ENCODE results near the gene MLLT3.

MLLT3 gene

DNA sequence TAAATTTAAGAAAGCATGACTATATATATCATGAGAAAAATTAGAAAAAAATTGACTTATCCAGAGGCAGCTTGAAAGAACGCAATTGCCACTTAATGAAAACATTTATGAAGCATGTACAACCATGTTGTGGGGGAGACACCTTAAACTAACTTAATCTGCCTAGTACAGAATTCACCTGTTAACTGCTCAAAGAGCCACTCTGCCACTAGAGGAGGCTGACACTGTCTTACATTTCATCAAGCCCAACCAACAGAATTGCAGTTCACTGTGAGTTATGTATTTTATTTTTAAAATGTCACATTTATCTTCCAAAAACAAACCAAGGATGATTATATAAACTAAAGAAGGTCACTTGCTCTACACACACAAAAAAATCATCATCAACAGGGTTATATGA lies 252.9 kb downstream of the MLLT3 start:
- no peaks in the 10 kb centered on the region for H3K36me3 ChIP-seq
- no peaks in the 10 kb centered on the region for H3K4me1 ChIP-seq
- H4K20me1 ChIP-seq, result no peaks in the 10 kb centered on the region
- H3K4me3 ChIP-seq, result no peak overlapping the region
- no peak for TF ChIP-seq Cebpa-rat (IDR thresholded peaks at IDR 0.05)
- H3K27ac ChIP-seq, result no peak overlapping the region
- no peaks in the 10 kb centered on the region for H3K9me3 ChIP-seq (replicated peaks in 1 of 11)
- no peak overlapping the region for H3K9ac ChIP-seq
- H3K4me2 ChIP-seq, result no peak overlapping the region
- no peaks in the 10 kb centered on the region for H3K27me3 ChIP-seq

GRCh38 chr9:20367855-20368254 lies 254.4 kb downstream of the MLLT3 start:
- no peaks in the 10 kb centered on the region for H3K4me1 ChIP-seq
- no peak overlapping the region for H3K27ac ChIP-seq
- H3K4me3 ChIP-seq, result no peak overlapping the region
- no peaks in the 10 kb centered on the region for H3K27me3 ChIP-seq
- no peaks in the 10 kb centered on the region for H3K36me3 ChIP-seq
- TF ChIP-seq Cebpa-rat (IDR thresholded peaks at IDR 0.05), result no peak
- no peak overlapping the region for H3K4me2 ChIP-seq
- H3K9ac ChIP-seq, result no peak overlapping the region
- no peaks in the 10 kb centered on the region for H3K9me3 ChIP-seq (replicated peaks in 1 of 11)
- no peaks in the 10 kb centered on the region for H4K20me1 ChIP-seq

- Histone ChIP-seq H3K4me3 (no peak overlapping the region), H3K4me1 (no peaks in the 10 kb centered on the region), H3K4me2 (no peak overlapping the region), H3K36me3 (no peaks in the 10 kb centered on the region), H4K20me1 (no peaks in the 10 kb centered on the region), H3K27me3 (no peaks in the 10 kb centered on the region), H3K9me3 (replicated peaks in 1 of 11) (no peaks in the 10 kb centered on the region), H3K9ac (no peak overlapping the region), H3K27ac (no peak overlapping the region)
- no peak for TF ChIP-seq Cebpa-rat (IDR thresholded peaks at IDR 0.05)
Observed at GRCh38 chr9:20364959-20365358, 257.3 kb downstream of the MLLT3 start.

- Histone ChIP-seq H3K27me3 (no peaks in the 10 kb centered on the region), H3K4me2 (no peak overlapping the region), H3K4me3 (no peak overlapping the region), H3K36me3 (no peaks in the 10 kb centered on the region), H3K27ac (no peak overlapping the region), H3K9ac (no peak overlapping the region), H4K20me1 (no peaks in the 10 kb centered on the region), H3K9me3 (replicated peaks in 1 of 11) (no peaks in the 10 kb centered on the region), H3K4me1 (no peaks in the 10 kb centered on the region)
- TF ChIP-seq Cebpa-rat (IDR thresholded peaks at IDR 0.05), result no peak
Observed at GRCh38 chr9:20363233-20363632, 259.1 kb downstream of the MLLT3 start.

DNA sequence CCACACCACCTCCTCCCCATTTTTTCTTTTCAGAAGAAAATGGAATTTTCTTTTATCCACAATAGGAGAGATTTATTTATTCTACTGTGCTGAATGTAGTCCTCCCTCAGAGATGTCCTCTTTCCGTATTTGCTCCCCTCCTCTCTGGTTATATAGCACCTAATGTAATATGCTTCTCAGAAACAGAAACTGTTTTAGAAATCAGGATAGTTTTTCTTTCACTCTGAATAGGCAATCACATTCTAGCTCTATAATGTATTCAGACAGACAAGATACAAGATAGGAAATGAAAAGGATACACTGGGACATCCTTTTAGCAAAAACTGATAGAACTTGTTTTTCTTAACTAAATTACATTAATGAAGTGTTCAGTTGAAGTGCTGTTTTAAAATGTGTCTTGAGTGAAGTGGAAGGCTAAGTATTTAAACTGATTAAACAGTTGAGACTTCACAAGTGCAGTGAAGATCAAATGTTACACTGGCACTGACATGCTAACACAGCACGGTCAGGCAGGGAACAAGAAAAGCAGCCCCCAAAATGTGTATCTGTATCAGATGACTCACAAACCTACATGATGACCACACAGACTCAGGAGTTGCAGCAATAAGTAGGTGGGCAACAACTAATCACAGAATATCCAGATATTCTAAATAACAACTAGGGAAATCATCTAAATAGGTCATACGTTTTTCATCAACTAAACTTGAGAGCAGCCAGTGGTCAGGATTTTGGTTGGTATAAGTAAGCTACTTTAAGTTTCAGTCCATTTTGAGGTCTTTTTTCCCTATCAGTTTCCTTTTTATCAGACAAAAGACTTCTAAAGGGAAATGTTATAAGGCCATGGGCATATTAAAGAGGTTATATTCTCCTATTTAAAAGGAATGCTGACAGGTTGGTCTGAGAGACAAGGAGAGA lies 260.4 kb downstream of the MLLT3 start:
- no peaks in the 10 kb centered on the region for H3K4me1 ChIP-seq
- H3K27ac ChIP-seq, result no peak overlapping the region
- H3K9me3 ChIP-seq (replicated peaks in 1 of 11), result no peaks in the 10 kb centered on the region
- no peak overlapping the region for H3K4me2 ChIP-seq
- H3K36me3 ChIP-seq, result no peaks in the 10 kb centered on the region
- no peaks in the 10 kb centered on the region for H4K20me1 ChIP-seq
- TF ChIP-seq Cebpa-rat (IDR thresholded peaks at IDR 0.05), result no peak
- H3K9ac ChIP-seq, result no peak overlapping the region
- no peaks in the 10 kb centered on the region for H3K27me3 ChIP-seq
- no peak overlapping the region for H3K4me3 ChIP-seq

- TF ChIP-seq Cebpa-rat (IDR thresholded peaks at IDR 0.05), result no peak
- Histone ChIP-seq H3K36me3 (no peaks in the 10 kb centered on the region), H4K20me1 (no peaks in the 10 kb centered on the region)
Observed at GRCh38 chr9:20361229-20361628, 261.1 kb downstream of the MLLT3 start.

DNA sequence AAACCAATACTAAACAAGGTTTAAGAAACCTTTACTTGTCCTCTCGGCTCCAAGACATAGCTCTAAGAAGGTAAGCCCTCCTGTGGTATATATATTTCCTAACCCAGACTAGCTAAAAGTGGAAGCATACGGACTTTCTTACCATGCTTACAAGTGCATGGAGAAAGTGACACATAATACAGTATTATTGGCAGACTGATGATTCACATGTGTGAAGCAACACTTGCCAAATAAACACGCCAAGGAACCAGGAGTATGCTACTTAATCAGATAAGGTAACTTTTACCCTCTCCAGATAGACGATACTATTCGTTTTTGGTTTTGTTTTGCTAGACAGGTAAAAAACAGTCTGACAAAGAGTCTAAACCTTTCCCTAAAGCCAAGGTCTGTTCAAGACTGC lies 264.1 kb downstream of the MLLT3 start:
- Histone ChIP-seq H3K36me3 (no peaks in the 10 kb centered on the region), H3K9ac (no peak overlapping the region), H3K27ac (no peak overlapping the region), H3K27me3 (no peaks in the 10 kb centered on the region), H3K9me3 (replicated peaks in 1 of 11) (no peaks in the 10 kb centered on the region), H3K4me2 (no peak overlapping the region), H3K4me1 (no peaks in the 10 kb centered on the region; a peak in 1 of 20 replicates), H3K4me3 (no peak overlapping the region), H4K20me1 (no peaks in the 10 kb centered on the region)
- TF ChIP-seq Cebpa-rat (IDR thresholded peaks at IDR 0.05), result no peak

More at GRCh38 chr9:20361229-20361628, 261.1 kb downstream of the MLLT3 start:
- H3K27me3 ChIP-seq, result no peaks in the 10 kb centered on the region
- H3K9ac ChIP-seq, result no peak overlapping the region
- H3K27ac ChIP-seq, result no peak overlapping the region
- H3K4me1 ChIP-seq, result no peaks in the 10 kb centered on the region; a peak in 1 of 20 replicates
- no peak overlapping the region for H3K4me3 ChIP-seq
- no peak overlapping the region for H3K4me2 ChIP-seq
- no peaks in the 10 kb centered on the region for H3K9me3 ChIP-seq (replicated peaks in 1 of 11)

GRCh38 chr9:20357037-20357432 lies 265.3 kb downstream of the MLLT3 start:
- Histone ChIP-seq H3K27me3 (no peaks in the 10 kb centered on the region), H3K4me2 (no peak overlapping the region), H3K36me3 (no peaks in the 10 kb centered on the region), H3K4me3 (no peak overlapping the region), H3K9me3 (replicated peaks in 1 of 11) (no peaks in the 10 kb centered on the region), H3K9ac (no peak overlapping the region), H3K4me1 (peaks cover 0 to 10% (median 3%) of the 10 kb centered on the region in 10 experiments; a peak in 7 of 20 replicates), H4K20me1 (no peaks in the 10 kb centered on the region), H3K27ac (no peak overlapping the region)
- TF ChIP-seq Cebpa-rat (IDR thresholded peaks at IDR 0.05), result peak in 2 of 11 experiments; percentile 20 to 36; a peak in 2 of 22 replicates

DNA sequence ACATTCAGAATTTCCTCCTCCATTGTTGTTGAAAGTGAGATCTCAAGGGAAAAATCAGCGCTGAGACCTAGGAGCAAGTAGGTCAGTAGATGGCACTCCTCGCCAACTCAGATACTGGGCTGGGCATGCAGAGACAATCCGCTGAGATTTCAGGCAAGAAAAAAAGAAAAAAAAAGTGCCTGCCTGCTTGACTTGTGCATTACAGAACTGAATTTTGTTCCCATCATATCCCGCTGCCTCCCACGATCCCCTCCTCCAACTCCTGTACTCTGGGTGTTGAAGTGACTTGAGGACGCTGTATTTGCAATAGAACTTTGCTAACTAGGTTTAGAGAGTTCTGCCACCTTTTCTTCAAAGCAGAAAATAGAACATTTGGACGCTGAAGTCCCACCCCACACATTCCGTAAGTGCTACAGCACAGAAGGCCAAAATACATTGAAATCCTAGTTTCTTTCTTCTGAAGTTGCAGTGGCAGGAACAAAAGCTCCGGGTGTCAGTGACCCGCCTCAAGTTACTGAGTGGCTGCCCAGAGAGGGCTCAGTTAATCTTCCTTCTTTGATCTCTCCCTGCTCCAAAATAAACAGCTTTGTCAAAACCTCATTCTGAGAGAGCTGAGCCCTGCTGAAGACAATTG lies 265.8 kb downstream of the MLLT3 start:
- no peaks in the 10 kb centered on the region for H3K27me3 ChIP-seq
- no peak for TF ChIP-seq Cebpa-rat (IDR thresholded peaks at IDR 0.05)
- peaks cover 0 to 15% (median 8%) of the 10 kb centered on the region in 10 experiments; a peak in 7 of 20 replicates for H3K4me1 ChIP-seq
- no peak overlapping the region for H3K4me3 ChIP-seq
- H3K9me3 ChIP-seq (replicated peaks in 1 of 11), result no peaks in the 10 kb centered on the region
- H3K27ac ChIP-seq, result no peak overlapping the region
- H4K20me1 ChIP-seq, result no peaks in the 10 kb centered on the region
- no peaks in the 10 kb centered on the region for H3K36me3 ChIP-seq
- H3K9ac ChIP-seq, result no peak overlapping the region
- H3K4me2 ChIP-seq, result no peak overlapping the region

All from BLaER1 treated with 17β-estradiol and CSF1 and Interleukin-3, amounts not matched to agents 10 nM and 100 nM (cell line).